Keratinocyte (primary cell): ENCODE measurements around the gene VAV2. TPM values are rescaled to one million over a fixed set of nuclear protein-coding genes. Genes with fewer than 3 reads are reported as not detected.

ENCODE experiments used
- DNase-seq: peaks from one replicate; pipeline ENCODE4 v3.0.0-alpha.2; 2011; ENCODE audit warnings: low read depth, missing footprints, low spot score
- FAIRE-seq: peaks from 2 replicates; lab custom pipeline; 2011; peaks lifted over from hg19 to GRCh38; lab: Jason Lieb, UNC
- H2AFZ ChIP-seq: 2 replicates; pipeline ENCODE4 v1.6.0; 2012; ENCODE audit warnings: low read length, control low read depth, inconsistent platforms; ENCODE audit not compliant: control insufficient read depth
- H3K27ac ChIP-seq: 2 replicates; pipeline ENCODE4 v1.5.1; 2011; ENCODE audit warnings: low read length; ENCODE audit not compliant: control insufficient read depth, insufficient read depth
- H3K27me3 ChIP-seq: 3 replicates; pipeline ENCODE4 v1.6.0; 2011; ENCODE audit warnings: low read length; ENCODE audit not compliant: control insufficient read depth, insufficient read depth; ENCODE audit errors: extremely low read depth
- H3K36me3 ChIP-seq, 2 experiments: 2 replicates in 1 of 2; 3 replicates in 1 of 2; pipeline ENCODE4 v1.5.1; 2011; ENCODE audit warnings: low read length in 2 of 2, mild to moderate bottlenecking in 1 of 2; ENCODE audit not compliant: control insufficient read depth in 2 of 2, insufficient read depth in 2 of 2; ENCODE audit errors: extremely low read depth in 1 of 2
- H3K4me1 ChIP-seq: 3 replicates; pipeline ENCODE4 v1.5.1; 2011; ENCODE audit warnings: low read length; ENCODE audit not compliant: control insufficient read depth, insufficient read depth; ENCODE audit errors: extremely low read depth
- H3K4me2 ChIP-seq: 3 replicates; pipeline ENCODE4 v1.6.0; 2011; ENCODE audit warnings: low read depth, low read length; ENCODE audit not compliant: control insufficient read depth, insufficient read depth; ENCODE audit errors: extremely low read depth
- H3K4me3 ChIP-seq, 3 experiments: fragments of 200-600 bp in 1 of 3; sonication (generic) in 1 of 3; 2 replicates in 2 of 3; 3 replicates in 1 of 3; pipeline ENCODE4 v1.5.1; 2011 to 2016; ENCODE audit warnings: low read length in 3 of 3, mild to moderate bottlenecking in 3 of 3, control low read depth in 2 of 3, inconsistent platforms in 1 of 3, low read depth in 1 of 3, mixed read lengths in 1 of 3, mixed run types in 1 of 3, moderate library complexity in 1 of 3; ENCODE audit not compliant: control insufficient read depth in 2 of 3, insufficient read depth in 2 of 3; ENCODE audit errors: extremely low read depth in 1 of 3
- H3K79me2 ChIP-seq: 2 replicates; pipeline ENCODE4 v1.6.0; 2012; ENCODE audit warnings: low read length; ENCODE audit not compliant: control insufficient read depth, insufficient read depth
- H3K9ac ChIP-seq: 3 replicates; pipeline ENCODE4 v1.6.0; 2011; ENCODE audit warnings: low read length; ENCODE audit not compliant: control insufficient read depth, insufficient read depth; ENCODE audit errors: extremely low read depth
- H3K9me1 ChIP-seq: 3 replicates; pipeline ENCODE4 v1.6.0; 2011; ENCODE audit warnings: low read length; ENCODE audit not compliant: control insufficient read depth, insufficient read depth; ENCODE audit errors: extremely low read depth
- H3K9me3 ChIP-seq: 2 replicates; pipeline ENCODE4 v1.5.1; 2012; ENCODE audit warnings: low read depth, low read length; ENCODE audit not compliant: control insufficient read depth
- H4K20me1 ChIP-seq: 3 replicates; pipeline ENCODE4 v1.6.0; 2011; ENCODE audit warnings: low read length; ENCODE audit not compliant: control insufficient read depth, insufficient read depth; ENCODE audit errors: extremely low read depth
- CTCF ChIP-seq, 3 experiments: IDR thresholded peaks in 1 of 3; conservative IDR thresholded peaks in 1 of 3; optimal IDR thresholded peaks in 1 of 3; 2 replicates in 2 of 3; 3 replicates in 1 of 3; pipeline versions ENCODE3 to v1.5.1; 2011; ENCODE audit warnings: low read length in 3 of 3, mild to moderate bottlenecking in 3 of 3, moderate library complexity in 2 of 3, control low read depth in 1 of 3, inconsistent platforms in 1 of 3; ENCODE audit not compliant: insufficient read depth in 2 of 3; ENCODE audit errors: extremely low read depth in 1 of 3
- EZH2 ChIP-seq: IDR thresholded peaks from one replicate; pipeline ENCODE4 v1.6.1; 2012; ENCODE audit warnings: inconsistent platforms, mild to moderate bottlenecking, low read length, moderate library complexity
- dilution Hi-C: fragments of 300-500 bp; cut with MboI; formaldehyde crosslinking; loops from one replicate; pipeline ENCODE4 v1.7.0; 2020; ENCODE audit warnings: low sequenced_read_pairs; ENCODE audit not compliant: extremely low pct_ligation_motif_present
- polyA plus RNA-seq, 5 experiments: library from polyadenylated mRNA; depleted of rRNA in 3 of 5; stranded (reverse) in 3 of 5; stranded (forward) in 1 of 5; unstranded in 1 of 5; fragments of >200 nt; gene quantifications; 1 replicate in 1 of 5; 2 replicates in 3 of 5; 3 replicates in 1 of 5; pipeline versions ENCODE4 v1.2.1 to v1.2.3, GENCODE V29; 2011 to 2012; ENCODE audit warnings: missing spikeins in 2 of 5, low read depth in 1 of 5, low replicate concordance in 1 of 5

The VAV2 gene
- polyA plus RNA-seq, 1 donor (not counting 4 experiments of a cell fraction or from before 2014, with no cell fraction given), result 16.4 TPM

- Histone ChIP-seq H3K9ac (no peak overlapping the region), H3K27ac (no peak overlapping the region), H3K9me3 (no peaks in the 10 kb centered on the region), H3K27me3 (peaks cover 4% of the 10 kb centered on the region), H3K79me2 (no peaks in the 10 kb centered on the region), H3K36me3 (no peaks in the 10 kb centered on the region), H3K4me3 (no peak overlapping the region), H2AFZ (no peak overlapping the region), H4K20me1 (no peaks in the 10 kb centered on the region), H3K9me1 (no peaks in the 10 kb centered on the region), H3K4me1 (no peaks in the 10 kb centered on the region), H3K4me2 (no peak overlapping the region)
- dilution Hi-C loops, result no loop called here
- FAIRE-seq (peak; percentile 73), DNase-seq (peak; percentile 15)
- TF ChIP-seq EZH2 (no peak), CTCF (optimal IDR thresholded peaks at IDR 0.05 in 1 of 3, IDR thresholded peaks at IDR 0.05 in 1 of 3, conservative IDR thresholded peaks at IDR 0.05 in 1 of 3; ENCODE audit: extremely low read depth in 1 of 3, insufficient read depth in 2 of 3, low read length in 3 of 3) (peak; percentile 98 to 99 (median 98))
These were observed 249.2 kb downstream of the VAV2 start for GRCh38 chr9:133742849-133743444.

- Histone ChIP-seq H3K27ac (no peak overlapping the region), H3K4me3 (no peak overlapping the region), H3K9me1 (no peaks in the 10 kb centered on the region), H3K4me2 (no peak overlapping the region), H3K9ac (no peak overlapping the region), H3K27me3 (peaks cover 4% of the 10 kb centered on the region), H3K36me3 (no peaks in the 10 kb centered on the region), H2AFZ (no peak overlapping the region), H3K4me1 (no peaks in the 10 kb centered on the region), H3K9me3 (no peaks in the 10 kb centered on the region), H3K79me2 (no peaks in the 10 kb centered on the region), H4K20me1 (no peaks in the 10 kb centered on the region)
- DNase-seq (no peak), FAIRE-seq (no peak)
- dilution Hi-C loops, result no loop called here
- TF ChIP-seq CTCF (optimal IDR thresholded peaks at IDR 0.05 in 1 of 3, IDR thresholded peaks at IDR 0.05 in 1 of 3, conservative IDR thresholded peaks at IDR 0.05 in 1 of 3; ENCODE audit: extremely low read depth in 1 of 3, insufficient read depth in 2 of 3, low read length in 3 of 3) (no peak), EZH2 (no peak)
These were observed 249.9 kb downstream of the VAV2 start for GRCh38 chr9:133742251-133742650.
